Activated CD4-positive, alpha-beta T cell treated with anti-CD3 and anti-CD28 coated beads for 1 hour (primary cell): ENCODE data around the gene EOMES.

Experiments used
- DNase-seq: peaks from one replicate; pipeline ENCODE4 v3.0.0-alpha.2; 2020

The EOMES gene

DNA sequence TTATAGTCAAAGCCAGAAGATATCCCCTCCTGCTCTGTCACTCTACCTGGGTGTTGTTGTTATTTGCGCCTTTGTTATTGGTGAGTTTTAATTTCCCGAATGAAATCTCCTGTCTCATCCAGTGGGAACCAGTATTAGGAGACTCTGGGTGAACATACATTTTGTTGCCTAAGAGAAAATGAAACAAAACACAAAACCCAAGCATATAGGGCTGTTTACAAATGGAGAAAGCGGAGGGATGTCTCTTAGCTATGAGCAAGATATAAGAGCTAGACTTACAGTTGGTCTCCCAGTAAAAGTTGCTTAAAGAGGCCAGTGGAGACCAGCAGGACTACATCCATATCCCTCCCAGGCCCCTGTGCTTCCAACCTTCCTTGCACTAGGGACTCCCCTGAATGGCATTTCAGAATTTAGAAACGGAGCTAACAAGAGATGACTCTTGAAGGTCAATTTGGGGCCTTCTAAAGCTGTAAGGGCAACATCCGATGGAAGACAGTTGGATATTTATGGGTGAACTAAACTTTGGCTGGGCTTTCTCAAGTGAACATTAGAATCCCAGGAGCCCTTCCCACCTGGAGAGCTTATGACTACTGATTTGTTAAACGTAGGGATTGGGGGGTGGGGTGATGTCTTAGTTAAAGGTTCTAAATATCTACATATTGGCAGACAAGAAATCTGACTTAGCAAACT lies 2.7 kb downstream of the EOMES start:
- no peak for DNase-seq

DNA sequence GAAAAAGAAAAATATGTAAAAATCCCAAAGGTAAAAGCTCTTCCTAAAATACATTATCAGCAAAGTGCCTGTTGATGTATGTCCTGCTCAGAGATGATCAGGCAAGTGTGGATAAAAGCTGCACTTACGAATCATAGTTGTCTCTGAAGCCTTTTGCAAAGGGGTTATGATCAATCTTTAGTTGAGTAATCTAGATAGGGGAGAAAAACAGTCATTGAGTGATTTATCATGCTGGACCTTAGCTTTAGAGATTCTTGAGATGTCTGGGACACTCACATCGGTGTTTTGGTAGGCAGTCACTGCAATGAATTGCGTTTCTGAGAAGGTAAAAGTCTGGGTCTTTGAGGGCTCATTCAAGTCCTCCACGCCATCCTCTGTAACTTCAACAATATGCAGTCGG lies 3.7 kb downstream of the EOMES start:
- DNase-seq: no peak

DNA sequence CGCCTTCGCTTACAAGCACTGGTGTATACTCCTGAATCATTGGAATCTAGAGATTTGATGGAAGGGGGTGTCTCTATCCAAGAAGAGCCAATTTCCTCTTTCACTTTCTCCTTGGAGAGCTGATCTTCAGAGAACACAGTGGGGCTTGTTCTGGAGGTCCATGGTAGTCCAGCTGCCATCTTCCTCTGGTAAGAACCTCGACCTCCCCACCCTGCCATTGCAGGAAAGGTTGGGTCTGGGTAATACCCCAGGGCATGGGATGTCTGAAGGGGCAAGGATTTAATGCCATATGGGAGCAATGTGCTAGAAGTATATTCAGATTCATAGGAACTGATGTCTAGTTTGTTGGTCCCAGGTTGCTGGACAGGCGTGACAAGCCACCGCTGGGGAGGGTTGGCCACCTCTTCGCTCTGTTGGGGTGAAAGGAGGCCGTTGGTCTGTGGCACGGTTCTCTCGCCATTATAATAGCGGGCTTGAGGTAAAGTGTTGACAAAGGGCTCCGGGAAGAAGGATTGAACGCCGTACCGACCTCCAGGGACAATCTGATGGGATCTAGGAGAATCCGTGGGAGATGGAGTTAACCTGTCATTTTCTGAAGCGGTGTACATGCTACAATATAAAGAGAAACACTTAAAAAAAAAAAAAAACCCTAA lies 4.8 kb downstream of the EOMES start:
- DNase-seq: no peak

DNA sequence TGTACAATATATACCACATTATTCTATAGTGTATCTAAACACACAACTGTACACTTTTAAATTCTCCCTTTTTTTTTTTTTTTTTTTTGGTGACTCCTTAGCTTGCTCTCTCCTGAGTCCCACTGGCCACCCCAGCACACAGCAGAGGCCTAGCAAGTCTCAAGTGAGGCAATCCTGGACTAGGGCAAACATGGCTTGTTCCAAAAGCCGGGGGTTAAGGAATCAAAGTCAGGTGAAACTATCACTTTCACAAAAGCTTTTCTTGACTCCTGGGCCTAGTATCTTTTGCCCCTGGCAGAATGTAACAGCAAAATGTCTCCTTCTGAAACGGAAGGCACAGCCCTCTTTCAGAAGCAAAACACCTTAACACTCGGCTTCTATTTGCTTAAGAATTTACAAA lies 5.8 kb downstream of the EOMES start:
- DNase-seq: no peak

DNA sequence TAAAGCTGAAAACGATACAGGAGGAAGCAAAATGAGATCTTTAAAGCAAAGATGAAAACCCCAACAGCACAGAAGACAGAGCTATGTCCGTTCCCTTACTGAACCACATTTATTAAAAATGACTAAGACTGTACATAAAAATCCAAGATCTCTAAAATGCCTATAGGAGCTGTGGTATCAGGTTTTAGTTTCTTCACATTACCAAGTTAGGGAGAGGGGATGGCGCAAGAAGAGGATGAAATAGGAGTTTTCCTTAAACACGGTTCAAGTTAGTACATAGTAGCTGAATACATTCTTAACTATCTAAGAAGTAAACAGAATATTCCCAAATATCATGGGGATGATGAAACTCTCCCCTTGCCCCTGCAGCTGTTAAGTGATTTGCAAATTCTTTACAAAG lies 6.3 kb downstream of the EOMES start:
- no peak for DNase-seq

DNA sequence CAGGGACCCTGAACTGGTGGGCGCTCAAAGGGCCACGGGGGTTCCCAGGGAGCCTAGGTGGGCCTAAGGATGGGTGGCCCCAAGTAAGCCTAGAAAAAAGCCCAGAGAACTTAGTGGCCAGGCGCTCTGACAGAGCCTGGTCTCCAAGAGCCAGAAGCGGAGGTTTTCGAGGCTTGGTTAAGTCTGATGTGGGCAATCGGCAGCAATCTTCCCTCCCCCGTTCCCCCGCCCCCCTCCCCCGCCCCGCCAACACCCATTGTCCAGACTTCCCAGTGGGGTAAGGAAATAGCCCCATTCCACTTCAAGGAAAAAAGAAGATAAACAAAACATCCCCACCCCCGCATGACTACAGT lies 6.7 kb downstream of the EOMES start:
- DNase-seq: no peak

DNA sequence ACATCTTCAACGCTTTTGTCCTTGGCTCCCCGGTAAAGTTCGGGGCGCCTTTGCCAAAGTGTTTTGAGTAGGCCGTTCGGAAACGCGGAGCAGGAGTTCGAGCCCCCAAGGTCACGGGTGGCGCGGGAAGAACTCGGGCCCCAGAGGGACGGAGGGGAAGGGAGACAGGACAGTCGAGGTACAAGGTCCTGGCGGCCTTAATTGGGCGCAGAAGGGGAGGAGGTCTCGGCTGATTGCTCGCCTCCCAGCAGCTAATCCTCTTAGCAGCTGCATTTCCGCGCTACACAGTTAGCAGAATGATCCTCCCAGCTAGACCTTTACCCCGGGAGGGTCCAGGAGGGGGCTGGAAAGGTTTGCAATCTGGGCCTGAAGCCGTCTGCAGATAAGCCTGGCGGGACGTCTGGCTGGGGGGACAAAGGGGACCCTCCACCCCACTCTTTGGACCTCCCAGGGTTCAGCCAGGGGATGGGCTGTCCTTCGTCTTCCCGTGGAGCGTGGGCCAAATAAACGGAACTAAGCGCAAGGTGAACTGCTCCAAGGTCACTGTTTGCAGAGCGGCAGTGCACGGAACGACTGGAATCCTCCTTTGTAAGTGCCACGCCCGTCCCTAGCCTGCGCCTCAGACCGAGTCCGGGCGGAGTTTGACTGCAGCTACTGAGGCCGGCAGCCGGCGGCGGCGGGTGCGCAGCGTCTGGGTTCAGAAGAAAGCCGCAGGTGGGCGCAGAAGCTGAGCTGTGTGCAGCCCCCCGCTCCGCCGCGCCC lies 7.2 kb downstream of the EOMES start:
- DNase-seq: no peak

DNA sequence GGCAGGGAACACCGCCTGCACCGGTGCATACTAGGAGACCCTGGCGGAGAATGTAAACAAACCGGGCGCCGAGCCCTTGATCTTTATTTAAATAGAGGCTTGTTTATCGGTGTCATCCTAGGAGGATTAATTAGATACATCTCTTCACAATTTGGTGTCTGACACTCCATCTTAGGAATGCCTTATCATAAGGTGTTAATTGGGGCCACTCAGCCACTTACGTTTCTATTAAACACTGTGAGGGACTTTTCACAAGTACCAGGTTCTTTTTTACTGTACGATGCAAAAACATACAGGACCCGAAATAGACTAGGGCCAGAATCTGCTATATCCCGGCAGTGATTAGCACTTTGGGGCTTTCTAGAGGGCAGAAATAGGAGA lies 8.0 kb downstream of the EOMES start:
- DNase-seq: no peak

DNA sequence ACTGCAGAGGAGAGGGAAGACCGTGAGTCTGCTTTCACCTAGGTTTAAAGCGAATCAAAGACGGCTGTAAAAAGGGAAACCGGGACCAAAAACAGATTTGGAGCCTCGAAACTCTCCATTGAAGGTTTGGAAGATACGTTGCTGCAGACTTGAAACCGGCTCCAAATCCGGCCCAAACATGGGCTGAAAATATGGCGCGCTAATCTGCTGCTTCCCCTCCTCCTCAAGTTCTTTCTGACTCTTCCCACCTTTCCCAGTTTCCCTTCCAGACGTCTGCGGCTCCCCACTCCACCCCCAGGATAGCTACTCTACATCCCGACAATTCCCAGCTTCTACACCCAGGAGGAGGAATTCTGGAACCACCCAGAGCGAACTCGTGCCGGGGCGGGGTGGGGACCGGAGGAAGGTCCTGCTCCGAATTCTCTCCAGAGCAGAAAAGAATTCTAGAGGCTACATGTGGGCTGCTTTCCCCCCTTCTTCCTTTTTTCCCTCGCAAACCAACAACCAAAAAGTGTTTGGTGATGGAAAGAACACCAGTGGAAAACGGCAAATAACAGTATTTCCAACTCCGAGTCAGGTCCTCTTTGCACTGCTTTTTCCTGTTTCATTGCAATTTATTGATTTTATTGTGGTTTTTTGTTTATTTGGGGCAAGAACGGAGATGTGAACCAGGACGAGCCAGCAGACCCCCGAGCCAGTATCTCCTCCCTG lies 8.5 kb downstream of the EOMES start:
- no peak for DNase-seq

DNA sequence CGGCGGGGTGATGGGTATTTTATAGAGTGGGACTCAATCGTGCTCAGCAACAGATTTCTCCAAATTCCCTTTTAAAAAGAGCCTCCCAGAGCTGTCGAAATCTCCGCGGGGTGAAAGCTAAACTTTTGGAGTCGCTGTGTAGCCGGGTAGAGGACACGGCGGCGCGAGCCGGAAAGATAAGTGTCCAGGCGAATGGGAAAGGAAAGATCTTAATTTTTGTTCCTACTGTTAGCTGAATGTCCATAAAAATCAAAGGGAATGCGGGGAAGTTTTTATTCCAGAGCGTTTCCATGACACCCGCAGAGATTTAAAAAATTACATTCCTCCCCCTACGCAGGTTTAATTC lies 9.1 kb downstream of the EOMES start:
- no peak for DNase-seq

DNA sequence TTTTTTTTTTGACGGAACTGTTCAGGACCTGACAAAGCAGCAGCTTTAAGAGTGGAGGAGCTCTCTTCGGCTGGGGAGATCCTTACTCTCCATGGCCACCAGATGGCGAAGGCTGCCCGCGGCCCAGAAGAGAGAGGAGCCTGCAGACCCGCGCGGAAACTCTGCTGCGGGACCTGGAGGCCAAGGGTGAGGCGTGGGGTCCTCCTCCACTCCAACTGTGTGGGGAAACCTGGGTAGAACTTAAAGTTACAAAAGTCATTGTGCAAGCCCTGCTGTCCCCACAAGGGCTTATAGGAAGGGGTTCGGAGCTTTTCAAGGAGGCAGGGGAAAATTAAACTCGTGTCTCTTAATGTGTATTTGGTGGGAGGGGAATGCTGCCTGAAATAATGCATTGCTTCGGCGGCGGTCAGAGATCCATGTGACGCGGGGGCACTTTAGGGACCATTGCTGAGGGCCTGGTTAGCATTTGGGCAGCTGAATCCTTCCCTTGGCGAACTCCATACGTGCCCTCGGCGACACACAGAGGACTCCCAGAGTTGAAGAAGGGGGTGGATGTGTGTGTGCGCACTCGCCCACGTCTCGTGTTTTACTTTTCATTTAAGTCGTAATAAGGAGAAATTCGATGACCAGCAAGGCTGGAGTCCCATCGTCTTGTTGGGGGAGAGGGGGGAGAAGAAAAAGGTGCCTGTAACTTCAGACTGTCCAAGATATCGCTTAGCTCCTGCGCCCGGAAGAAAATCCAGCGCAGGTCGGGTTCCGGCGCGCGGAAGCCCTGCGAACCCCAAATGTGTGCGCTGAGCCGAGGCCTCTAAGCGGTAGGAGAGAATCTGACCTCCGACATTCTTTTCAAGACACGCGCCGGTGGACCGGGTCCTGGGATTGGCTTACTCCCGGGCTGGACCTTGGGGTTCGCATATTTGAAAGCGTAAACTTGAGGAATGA lies 9.7 kb downstream of the EOMES start:
- DNase-seq: peak; percentile 66

DNA sequence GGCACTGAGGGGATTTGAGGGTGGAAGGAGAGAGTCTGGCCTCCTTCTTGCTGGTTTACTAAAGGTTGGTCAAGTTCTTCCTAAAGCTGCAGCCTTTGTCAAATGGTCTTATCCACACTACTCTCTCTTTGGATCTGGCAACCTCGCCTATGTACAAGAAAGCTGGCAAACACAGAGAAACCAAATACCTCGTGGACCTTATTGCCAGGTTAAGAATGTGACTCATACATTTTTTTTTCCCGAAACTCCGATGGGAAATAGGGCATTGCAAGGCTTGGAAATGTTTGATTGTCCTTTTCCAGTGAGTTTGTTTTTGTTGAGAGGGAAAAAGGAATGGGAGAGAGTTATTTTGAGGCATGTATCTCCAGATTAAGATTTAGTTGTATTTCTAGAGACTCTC lies 13.9 kb downstream of the EOMES start:
- no peak for DNase-seq

DNA sequence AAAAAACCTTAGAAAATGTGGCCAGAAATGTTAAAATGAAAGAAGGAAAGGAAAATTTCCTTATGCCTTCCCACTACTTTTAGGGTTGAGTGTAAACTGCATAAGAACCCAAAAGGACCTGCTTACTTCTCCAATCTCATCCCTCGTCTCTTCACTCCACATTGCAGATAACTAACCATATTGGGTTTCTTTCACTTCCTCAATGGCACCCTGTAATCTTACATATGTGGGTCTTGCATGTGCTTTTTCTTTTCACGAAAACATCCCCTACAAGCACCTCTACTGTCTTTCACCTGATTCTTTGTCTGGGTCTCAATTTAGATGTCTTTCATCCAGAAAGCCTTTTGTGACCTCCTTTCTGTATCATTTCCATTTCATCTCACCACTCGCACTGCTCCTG lies 23.1 kb downstream of the EOMES start:
- no peak for DNase-seq

DNA sequence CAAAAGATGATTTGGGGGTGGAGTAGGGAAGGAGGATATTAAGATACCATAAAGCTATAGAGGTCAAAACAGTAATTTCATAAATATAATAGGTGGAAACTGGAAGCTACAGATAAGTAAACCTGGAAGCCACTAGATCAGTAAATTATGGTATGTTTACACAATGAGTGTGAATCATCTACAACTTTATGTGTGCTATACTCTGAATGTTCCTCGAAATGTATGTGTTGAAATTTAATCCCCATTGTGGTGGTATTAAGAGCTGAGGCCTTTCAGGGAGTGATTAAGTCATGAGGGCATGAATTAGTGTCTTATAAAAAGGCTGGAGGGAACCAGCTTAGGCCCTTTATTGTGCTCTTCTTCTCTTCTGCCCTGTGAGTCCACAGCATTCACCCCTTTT lies 25.2 kb downstream of the EOMES start:
- no peak for DNase-seq

DNA sequence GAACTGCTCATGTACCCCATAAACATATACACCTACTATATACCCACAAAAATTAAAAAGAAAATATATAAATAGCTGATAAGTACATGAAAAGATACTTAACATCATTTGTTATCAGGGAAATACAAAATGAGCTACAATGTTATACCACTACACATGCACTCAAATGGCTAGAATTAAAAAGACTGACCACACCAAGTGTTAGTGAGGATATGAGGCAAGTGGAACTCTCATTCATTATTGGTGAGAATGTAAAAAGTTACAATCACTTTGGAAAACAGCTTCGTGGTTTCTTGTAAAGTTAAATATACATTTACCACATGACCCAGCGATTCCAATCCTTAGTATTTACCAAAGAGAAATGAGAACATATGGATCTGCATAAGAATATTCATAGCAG lies 26.5 kb downstream of the EOMES start:
- no peak for DNase-seq

DNA sequence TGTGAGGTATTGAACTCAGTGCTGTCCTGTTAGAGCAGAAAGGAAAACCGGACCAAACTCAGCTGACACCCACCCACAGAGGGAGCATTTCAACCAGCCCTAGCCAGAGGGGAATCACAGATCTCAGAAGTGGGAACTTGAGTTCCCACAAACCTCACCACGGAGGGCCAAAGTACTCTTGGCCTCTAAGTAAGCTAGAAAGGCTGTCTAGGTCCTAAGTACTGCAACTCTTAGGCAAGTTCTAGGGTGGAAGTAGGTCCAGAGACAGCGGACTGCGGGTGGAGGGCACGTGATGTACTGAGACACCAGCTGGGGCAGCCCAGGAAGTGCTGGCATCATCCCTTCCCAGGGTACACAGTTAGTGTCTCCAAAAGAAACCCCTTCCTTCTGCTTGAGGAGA lies 34.1 kb downstream of the EOMES start:
- DNase-seq: no peak

DNA sequence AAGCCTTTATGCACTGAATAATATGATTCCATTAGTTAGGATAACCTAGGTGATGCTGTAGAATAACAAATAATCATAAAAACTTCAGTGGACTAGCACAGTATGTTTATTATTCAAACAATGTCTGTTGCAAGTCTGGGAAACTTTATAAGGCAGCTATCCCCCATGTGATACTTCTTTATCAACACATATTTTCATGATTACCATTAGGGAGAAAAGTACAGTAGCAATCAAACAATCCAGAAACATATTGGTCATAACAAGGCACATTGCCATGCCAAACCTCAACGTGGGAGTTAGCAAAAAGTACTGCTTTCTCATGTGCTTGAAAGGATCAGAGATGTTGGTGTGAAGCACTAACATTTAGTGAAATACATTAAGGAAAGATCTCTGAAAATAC lies 35.5 kb downstream of the EOMES start:
- no peak for DNase-seq

DNA sequence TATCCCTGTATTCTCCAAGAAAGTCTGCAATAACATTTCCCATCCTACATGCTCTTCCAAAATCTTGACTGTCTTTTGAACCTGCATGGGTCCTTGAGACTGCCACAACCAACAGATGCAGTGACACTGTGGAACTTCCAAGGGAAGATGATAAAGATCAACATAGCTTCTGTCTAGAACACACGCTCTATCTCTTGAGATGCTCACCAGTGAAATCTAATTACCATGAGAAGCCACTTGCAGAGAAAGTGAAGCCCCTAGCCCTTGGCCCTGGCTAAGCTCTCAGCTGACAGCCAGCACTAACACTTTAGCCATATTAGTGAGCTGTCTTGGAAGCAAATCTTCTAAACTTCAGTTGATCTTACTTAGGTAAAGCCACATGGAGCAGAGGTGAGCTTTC lies 36.6 kb downstream of the EOMES start:
- no peak for DNase-seq

DNA sequence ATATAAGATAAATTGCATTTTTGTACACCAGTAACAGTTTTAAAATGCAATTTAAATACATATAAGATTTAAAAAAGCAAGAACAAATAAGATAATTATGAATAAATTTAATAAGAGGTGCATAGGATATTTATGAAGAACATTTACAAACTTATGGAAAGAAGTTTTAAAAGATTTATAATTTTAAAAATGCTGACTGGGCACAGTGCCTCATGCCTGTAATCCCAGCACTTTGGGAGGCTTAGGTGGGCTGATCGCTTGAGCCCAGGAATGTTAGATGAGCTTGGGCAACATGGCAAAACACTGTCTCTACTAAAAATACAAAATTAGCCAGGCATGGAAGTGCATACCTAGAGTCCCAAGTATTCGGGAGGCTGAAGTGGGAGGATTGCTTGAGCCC lies 37.8 kb downstream of the EOMES start:
- DNase-seq: no peak

DNA sequence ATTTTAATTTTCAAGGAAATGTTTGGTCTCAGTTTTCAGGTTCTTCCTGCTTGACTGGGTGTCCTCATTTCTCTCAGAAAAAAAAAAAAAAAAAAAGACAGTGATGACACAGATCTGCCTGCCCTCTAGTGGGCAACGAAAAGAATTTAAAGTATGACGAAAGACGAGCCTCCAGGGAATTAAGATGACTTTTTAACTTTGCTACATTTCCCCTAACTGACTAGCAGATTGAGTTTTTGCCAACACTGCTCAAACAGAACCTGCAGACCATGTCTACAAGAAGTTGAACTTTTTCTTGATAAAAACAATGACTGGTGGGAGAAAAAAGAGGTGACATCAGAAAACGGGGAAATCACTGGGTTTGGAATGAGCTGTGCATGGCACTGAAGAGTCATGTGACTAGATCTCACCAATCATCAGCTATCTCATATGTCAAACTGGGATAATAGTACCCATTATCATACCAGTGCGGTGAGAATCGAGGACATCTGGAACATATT lies 40.8 kb downstream of the EOMES start:
- no peak for DNase-seq

DNA sequence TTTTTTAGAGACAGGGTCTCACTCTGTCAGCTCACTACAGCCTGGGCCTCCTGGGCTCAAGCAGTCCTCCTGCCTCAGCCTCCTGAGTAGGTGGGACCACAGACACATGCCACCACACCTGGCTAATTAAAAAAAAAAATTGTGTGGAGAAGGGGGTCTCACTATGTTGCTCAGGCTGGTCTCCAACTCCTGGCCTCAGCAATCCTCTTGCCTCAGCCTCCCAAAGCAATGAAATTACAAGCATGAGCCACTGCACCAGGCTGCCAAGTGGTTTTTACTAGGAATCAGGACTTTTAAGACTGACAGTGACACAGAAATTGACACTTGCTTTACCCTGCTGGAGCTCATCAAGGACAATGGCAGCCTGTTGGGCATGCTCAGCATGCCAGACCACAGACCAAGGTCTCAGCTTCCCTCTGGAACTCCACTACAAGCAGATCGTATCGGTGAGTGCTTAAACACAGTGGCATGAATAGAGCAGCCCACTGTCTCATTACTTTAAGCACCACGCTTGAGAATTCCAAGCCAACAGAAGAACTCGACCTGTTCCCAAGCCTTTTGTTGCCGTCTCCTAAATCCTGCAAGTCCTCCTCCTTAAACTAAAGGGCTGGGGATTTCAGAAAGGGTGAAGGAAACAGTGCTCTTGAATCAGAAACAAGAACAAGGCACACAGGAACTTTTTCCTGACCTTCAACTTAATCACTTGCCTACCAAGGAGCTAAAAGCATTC lies 41.4 kb downstream of the EOMES start:
- DNase-seq: no peak

DNA sequence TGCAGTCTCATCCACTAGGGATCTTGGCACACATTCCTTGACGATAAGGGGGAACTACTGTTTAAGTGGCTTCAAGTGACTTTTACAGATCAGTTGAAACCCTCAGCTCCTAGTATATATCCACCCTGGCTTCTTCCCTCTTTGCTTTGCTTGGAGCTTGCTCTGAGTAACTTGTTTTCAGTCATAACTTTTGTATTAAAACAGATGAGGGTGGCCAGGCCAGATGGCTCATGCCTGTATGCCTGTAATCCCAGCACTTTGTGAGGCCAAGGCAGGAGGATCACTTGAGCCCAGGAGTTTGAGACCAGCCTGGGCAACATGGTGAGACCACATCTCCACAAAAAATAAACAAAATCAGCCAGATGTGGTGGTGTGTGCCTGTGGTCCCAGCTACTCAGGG lies 42.4 kb downstream of the EOMES start:
- DNase-seq: no peak
